GM23248 (cell line): Measurements from ENCODE around the gene MPDU1.

Experiments used
- EZH2 ChIP-seq: fragments of 200-600 bp; sonication (generic); IDR thresholded peaks from 2 replicates; pipeline ENCODE4 v1.6.1; 2018; ENCODE audit warnings: antibody characterized with exemption, mild to moderate bottlenecking; ENCODE audit not compliant: insufficient read depth, poor library complexity, severe bottlenecking
- EZH2phosphoT487 ChIP-seq: fragments of 200-600 bp; sonication (generic); IDR thresholded peaks from 2 replicates; pipeline ENCODE4 v1.6.1; 2018; ENCODE audit warnings: antibody characterized with exemption, moderate library complexity, mild to moderate bottlenecking, low read depth; ENCODE audit not compliant: insufficient read depth

GRCh38 chr17:7582396-7583252 lies 1.0 kb upstream of the MPDU1 start:
- TF ChIP-seq EZH2 (no peak), EZH2phosphoT487 (no peak)
